Transverse colon (tissue), 4 donors: ENCODE results near the gene ZNF330. TPM values are rescaled to one million over a fixed set of nuclear protein-coding genes. Genes with fewer than 3 reads are reported as not detected.
"Not testable (repeated sequence)": the region's sequence is repeated elsewhere in the genome, so short reads cannot be mapped to it uniquely, and the experiment has no call there.

Experiments used
- DNase-seq: peaks from one replicate; pipeline ENCODE4 v3.0.0-alpha.2; 2019
- H3K27ac ChIP-seq, 4 donors: fragments of 200-600 bp; sonication (generic); 2 replicates each; pipeline ENCODE4 v1.5.1; 2016 to 2018; ENCODE audit warnings: inconsistent platforms in 4 of 4
- H3K27me3 ChIP-seq: fragments of 200-600 bp; sonication (generic); 2 replicates; pipeline ENCODE4 v1.5.1; 2017; ENCODE audit warnings: inconsistent platforms
- H3K36me3 ChIP-seq, 4 donors: fragments of 200-600 bp; sonication (generic); 2 replicates each; pipeline ENCODE4 v1.5.1; 2017 to 2019; ENCODE audit warnings: inconsistent platforms in 4 of 4
- H3K4me1 ChIP-seq, 4 donors: fragments of 200-600 bp; sonication (generic); 2 replicates each; pipeline ENCODE4 v1.5.1; 2017 to 2020; ENCODE audit warnings: inconsistent platforms in 4 of 4
- H3K4me3 ChIP-seq, 4 donors: fragments of 200-600 bp; sonication (generic); 1 replicate in 1 of 4; 2 replicates in 3 of 4; pipeline versions ENCODE4 v1.5.1 to v1.6.1; 2017 to 2019; ENCODE audit warnings: inconsistent platforms in 4 of 4
- H3K9me3 ChIP-seq, 2 donors: fragments of 200-600 bp; sonication (generic); 2 replicates each; pipeline ENCODE4 v1.5.1; 2017 to 2019; ENCODE audit warnings: inconsistent platforms in 2 of 2
- EP300 ChIP-seq: sonication (generic); formaldehyde crosslinking; IDR thresholded peaks from one replicate; pipeline ENCODE4 v1.6.1; 2017; ENCODE audit warnings: antibody characterized with exemption, low read depth
- POLR2A ChIP-seq: fragments of 450-650 bp; IDR thresholded peaks from one replicate; pipeline ENCODE4 v1.6.1; 2016; ENCODE audit warnings: antibody characterized with exemption, mild to moderate bottlenecking, moderate library complexity
- POLR2AphosphoS5 ChIP-seq, 3 donors: sonication (generic); formaldehyde crosslinking; IDR thresholded peaks; one replicate each; pipeline ENCODE4 v1.6.1; 2016; ENCODE audit warnings: antibody characterized with exemption in 3 of 3
- WGBS, 2 donors: methylation state at CpG; one replicate each; pipeline ENCODE4 v1.1.5; 2018; ENCODE audit warnings: low coverage in 1 of 2; 5-methylcytosine and 5-hydroxymethylcytosine counted together
- in situ Hi-C, 4 donors: fragments of 200-750 bp; cut with MboI; loops; one replicate each; pipeline versions ENCODE4 v1.15.0 to v1.15.1; 2017; ENCODE audit warnings: low sequenced_read_pairs in 3 of 4, low pct_ligation_motif_present in 1 of 4, low pct_unique_long_range_greater_than_20kb in 1 of 4
- intact Hi-C: fragments of 100-400 bp; cut with DNase I; formaldehyde crosslinking; loops from one replicate; pipeline ENCODE4 v1.15.1; 2023; ENCODE audit warnings: low total_unique reads
- total RNA-seq, 4 donors: library from RNA; depleted of rRNA; stranded (reverse); fragments of >200 nt; gene quantifications; one replicate each; pipeline ENCODE4 v1.1.0, GENCODE V29; 2016
- TF ChIP-seq, protein P1 (sequence below), 5 experiments: fragments of 200-600 bp in 3 of 5; fragments of 450-650 bp in 2 of 5; sonication (generic) in 3 of 5; IDR thresholded peaks; 1 replicate in 2 of 5; 2 replicates in 3 of 5; pipeline ENCODE4 v1.5.1; 2016 to 2017; ENCODE audit warnings: antibody characterized with exemption in 5 of 5, inconsistent platforms in 3 of 5, mild to moderate bottlenecking in 2 of 5, moderate library complexity in 1 of 5

Gene ZNF330
- total RNA-seq, 4 donors from 2014 or later = 9.4 to 144 (median 22.0) TPM

DNA sequence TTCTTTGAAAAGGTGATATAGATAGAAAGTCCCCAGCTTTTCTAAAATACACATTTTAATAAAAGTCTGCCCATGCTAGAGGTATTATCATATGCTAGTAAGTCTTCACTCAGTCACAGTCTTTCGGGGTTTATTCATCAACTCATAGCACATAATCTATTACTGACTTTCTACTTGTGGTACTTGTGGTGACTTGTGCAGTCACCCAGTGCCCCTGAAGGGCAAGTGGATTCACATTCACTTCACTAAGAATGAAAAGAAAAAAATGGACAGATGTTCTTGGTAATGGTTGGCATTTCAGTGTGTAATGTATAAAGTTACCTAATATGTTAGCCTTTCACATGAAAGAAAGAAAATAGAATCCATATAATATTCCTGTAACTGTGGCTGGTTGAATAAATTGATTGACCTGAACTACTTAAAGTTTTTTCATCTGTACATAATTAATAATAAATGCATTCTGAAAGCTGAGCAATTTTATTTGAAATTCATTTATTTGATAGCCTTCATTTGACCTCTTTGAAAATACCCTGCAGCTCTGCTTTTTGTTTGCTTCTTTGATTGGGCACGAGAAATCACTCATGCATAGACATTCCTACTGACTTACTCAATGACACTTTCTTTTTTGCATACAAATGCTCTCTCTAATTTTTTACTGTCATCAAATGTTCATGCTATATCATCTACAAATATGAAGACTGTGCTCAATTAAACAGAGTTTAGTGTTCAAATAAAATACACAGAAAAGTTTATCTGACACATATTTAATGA is 39.5 kb upstream of the ZNF330 start:
- no peak for DNase-seq
- no peaks in the 10 kb centered on the region for H3K36me3 ChIP-seq
- no peaks in the 10 kb centered on the region for H3K27me3 ChIP-seq
- intact Hi-C loops = no loop called here
- in situ Hi-C loops = no loop called here
- no peaks in the 10 kb centered on the region for H3K9me3 ChIP-seq
- H3K27ac ChIP-seq = no peak overlapping the region
- WGBS, 2 donors = 75 to 86% methylated on average over 2 of the region's 2 CpGs
- no peak for TF ChIP-seq POLR2A
- no peak overlapping the region for H3K4me3 ChIP-seq
- no peaks in the 10 kb centered on the region for H3K4me1 ChIP-seq

DNA sequence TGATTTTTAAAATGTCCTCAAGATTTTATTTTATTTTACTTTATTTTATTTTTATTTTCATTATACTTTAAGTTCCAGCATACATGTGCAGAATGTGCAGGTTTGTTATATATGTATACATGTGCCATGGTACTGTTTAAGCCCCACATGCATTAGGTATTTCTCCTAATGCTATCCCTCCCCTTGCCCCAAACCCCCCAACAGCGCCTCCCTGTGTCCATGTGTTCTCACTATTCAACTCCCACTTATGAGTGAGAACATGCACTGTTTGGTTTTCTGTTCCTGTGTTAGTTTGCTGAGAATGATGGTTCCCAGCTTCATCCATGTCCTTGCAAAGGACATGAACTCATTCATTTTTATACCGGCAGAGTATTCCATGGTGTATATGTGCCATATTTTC is 37.2 kb upstream of the ZNF330 start:
- H3K9me3 ChIP-seq, H3K4me1 ChIP-seq, H3K27ac ChIP-seq, H3K4me3 ChIP-seq, H3K27me3 ChIP-seq, H3K36me3 ChIP-seq, in situ Hi-C loops, DNase-seq, intact Hi-C loops: not testable (repeated sequence)
- 40 to 81% methylated on average over 2 of the region's 2 CpGs for WGBS, 2 donors

DNA sequence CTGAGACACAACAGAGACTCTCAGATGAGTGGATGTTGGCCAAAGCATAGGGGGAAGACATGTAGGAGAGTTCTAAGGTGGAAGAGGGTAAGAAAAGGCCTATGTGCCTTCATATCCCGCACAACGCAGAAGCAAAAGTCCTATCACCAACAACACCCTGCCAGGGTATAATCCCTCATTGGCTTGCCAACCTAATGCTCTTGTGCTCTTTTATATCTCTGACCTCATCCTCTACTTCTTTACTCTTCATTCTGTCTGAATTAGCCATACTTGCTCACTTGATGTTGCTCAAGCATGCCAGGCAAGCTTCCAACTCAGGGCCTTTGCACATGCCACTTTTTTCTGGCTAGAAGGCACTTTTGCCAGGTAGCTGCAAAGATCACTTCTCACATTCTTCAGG is 28.1 kb upstream of the ZNF330 start:
- DNase-seq = no peak
- Histone ChIP-seq H3K9me3 (no peaks in the 10 kb centered on the region), H3K4me1 (no peaks in the 10 kb centered on the region), H3K4me3 (no peak overlapping the region), H3K27ac (no peak overlapping the region), H3K27me3 (no peaks in the 10 kb centered on the region), H3K36me3 (no peaks in the 10 kb centered on the region)
- intact Hi-C loops = no loop called here
- 91 to 100% methylated on average over 2 of the region's 2 CpGs for WGBS, 2 donors
- TF ChIP-seq, protein P1, sequence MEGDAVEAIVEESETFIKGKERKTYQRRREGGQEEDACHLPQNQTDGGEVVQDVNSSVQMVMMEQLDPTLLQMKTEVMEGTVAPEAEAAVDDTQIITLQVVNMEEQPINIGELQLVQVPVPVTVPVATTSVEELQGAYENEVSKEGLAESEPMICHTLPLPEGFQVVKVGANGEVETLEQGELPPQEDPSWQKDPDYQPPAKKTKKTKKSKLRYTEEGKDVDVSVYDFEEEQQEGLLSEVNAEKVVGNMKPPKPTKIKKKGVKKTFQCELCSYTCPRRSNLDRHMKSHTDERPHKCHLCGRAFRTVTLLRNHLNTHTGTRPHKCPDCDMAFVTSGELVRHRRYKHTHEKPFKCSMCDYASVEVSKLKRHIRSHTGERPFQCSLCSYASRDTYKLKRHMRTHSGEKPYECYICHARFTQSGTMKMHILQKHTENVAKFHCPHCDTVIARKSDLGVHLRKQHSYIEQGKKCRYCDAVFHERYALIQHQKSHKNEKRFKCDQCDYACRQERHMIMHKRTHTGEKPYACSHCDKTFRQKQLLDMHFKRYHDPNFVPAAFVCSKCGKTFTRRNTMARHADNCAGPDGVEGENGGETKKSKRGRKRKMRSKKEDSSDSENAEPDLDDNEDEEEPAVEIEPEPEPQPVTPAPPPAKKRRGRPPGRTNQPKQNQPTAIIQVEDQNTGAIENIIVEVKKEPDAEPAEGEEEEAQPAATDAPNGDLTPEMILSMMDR (IDR thresholded peaks at IDR 0.05) = no peak
- TF ChIP-seq POLR2A = no peak
- TF ChIP-seq EP300 = no peak
- in situ Hi-C loops = no loop called here

DNA sequence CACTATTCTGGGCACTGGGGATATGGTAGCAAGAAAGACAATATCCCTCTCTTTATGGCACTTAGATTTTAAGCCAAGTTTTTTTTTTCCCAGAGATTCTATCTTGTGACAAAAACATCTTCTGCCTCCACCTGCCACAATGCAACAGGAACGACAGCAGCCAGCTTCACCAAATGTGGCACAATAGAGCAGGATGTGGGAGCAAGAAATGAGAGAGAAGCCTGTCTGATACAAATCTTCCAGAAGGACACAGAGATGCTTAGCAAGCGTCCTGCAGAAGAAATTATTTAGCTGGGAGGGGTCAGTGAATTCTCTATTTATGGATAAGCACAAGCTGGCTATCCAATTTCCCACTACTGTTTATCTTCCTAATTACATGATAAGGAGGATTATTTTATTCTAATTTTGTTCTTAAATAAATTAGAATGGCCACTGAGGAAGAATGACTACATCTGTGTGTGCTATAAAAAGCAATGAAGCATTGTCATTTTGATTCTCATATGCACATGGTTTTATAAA is 27.1 kb upstream of the ZNF330 start:
- Histone ChIP-seq H3K4me3 (no peak overlapping the region), H3K9me3 (no peaks in the 10 kb centered on the region), H3K4me1 (no peaks in the 10 kb centered on the region), H3K27me3 (no peaks in the 10 kb centered on the region), H3K27ac (no peak overlapping the region), H3K36me3 (no peaks in the 10 kb centered on the region)
- in situ Hi-C loops (no loop called here), intact Hi-C loops (no loop called here)
- DNase-seq = no peak
- 61 to 75% methylated on average over 2 of the region's 2 CpGs for WGBS, 2 donors
- TF ChIP-seq EP300 = no peak
- TF ChIP-seq, protein P1 (IDR thresholded peaks at IDR 0.05) = no peak
- no peak for TF ChIP-seq POLR2AphosphoS5 (IDR thresholded peaks at IDR 0.05)
- no peak for TF ChIP-seq POLR2A

DNA sequence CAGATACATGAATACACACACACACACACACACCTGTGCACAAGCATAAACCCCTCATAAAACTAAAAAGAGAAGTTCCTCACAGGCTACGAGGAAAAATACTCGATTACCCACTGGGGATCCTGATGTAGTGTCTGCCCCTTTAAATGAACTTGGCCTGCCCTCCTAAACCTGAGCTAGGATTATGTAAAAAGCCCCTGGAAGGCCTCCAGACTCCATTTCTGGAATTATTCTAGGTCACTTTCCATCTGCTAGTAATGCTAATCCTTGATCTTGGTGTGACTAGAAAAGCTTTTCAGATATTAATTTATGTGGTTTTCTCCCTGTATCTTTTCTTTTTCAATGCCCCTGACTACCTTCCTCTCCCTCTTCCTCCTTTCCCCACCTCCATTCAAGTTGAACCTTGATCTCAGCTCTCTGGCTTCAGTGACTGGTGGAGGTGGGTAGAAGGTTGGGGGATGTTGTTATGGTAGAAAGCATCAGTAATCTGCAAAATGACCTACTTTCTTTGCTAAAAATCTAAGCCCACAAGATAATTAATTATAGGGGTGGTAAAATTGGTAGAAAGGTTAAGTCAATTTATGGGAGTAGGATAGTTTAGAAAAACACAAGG is 25.5 kb upstream of the ZNF330 start:
- H3K4me3 ChIP-seq = no peak overlapping the region
- H3K36me3 ChIP-seq = no peaks in the 10 kb centered on the region
- no peak overlapping the region for H3K27ac ChIP-seq
- WGBS, 2 donors = 44 to 64% methylated on average over 2 of the region's 2 CpGs
- intact Hi-C loops = no loop called here
- in situ Hi-C loops = no loop called here
- TF ChIP-seq EP300 = no peak
- H3K4me1 ChIP-seq = no peaks in the 10 kb centered on the region
- H3K27me3 ChIP-seq = no peaks in the 10 kb centered on the region
- no peak for DNase-seq
- no peaks in the 10 kb centered on the region for H3K9me3 ChIP-seq
